Lower lobe of right lung (tissue), 2 donors: Measurements from ENCODE around the gene CEACAM8. TPM values are rescaled to one million over a fixed set of nuclear protein-coding genes. Genes with fewer than 3 reads are reported as not detected.

Experiments
- ATAC-seq, 2 donors: fragments of 200-7000 bp; cut with Tn5 transposase; one replicate each; pipeline ENCODE4 v1.9.1; 2020 to 2022; ENCODE audit warnings: mild to moderate bottlenecking in 2 of 2, moderate library complexity in 2 of 2
- DNase-seq: peaks from one replicate; pipeline ENCODE4 v3.0.0-alpha.2; 2020
- H3K27ac ChIP-seq: fragments of 200-600 bp; one replicate; pipeline ENCODE4 v1.8.0; 2022
- H3K27me3 ChIP-seq: fragments of 200-600 bp; one replicate; pipeline ENCODE4 v1.8.0; 2022; ENCODE audit warnings: low read depth
- H3K36me3 ChIP-seq: fragments of 200-600 bp; one replicate; pipeline ENCODE4 v1.8.0; 2022; ENCODE audit warnings: mild to moderate bottlenecking
- H3K4me1 ChIP-seq: fragments of 200-600 bp; one replicate; pipeline ENCODE4 v1.8.0; 2022
- H3K4me3 ChIP-seq: fragments of 200-600 bp; one replicate; pipeline ENCODE4 v1.8.0; 2022; ENCODE audit warnings: mild to moderate bottlenecking
- H3K9me3 ChIP-seq: fragments of 200-600 bp; one replicate; pipeline ENCODE4 v1.8.0; 2022
- CTCF ChIP-seq: fragments of 200-600 bp; IDR thresholded peaks from one replicate; pipeline ENCODE4 v1.8.0; 2022; ENCODE audit warnings: antibody characterized with exemption, mild to moderate bottlenecking
- intact Hi-C: fragments of 100-400 bp; cut with DNase I; formaldehyde crosslinking; loops from one replicate; pipeline ENCODE4 v1.11.0; 2022
- total RNA-seq: library from RNA; stranded (reverse); fragmentation: NEBNext Ultra II Directional; extraction: Animal tissue kit (Norgen Biotek cat#: 25700); gene quantifications from one replicate; pipeline ENCODE4 v1.2.1, GENCODE V29; 2021
- donor health status: DM: no; HTN: yes; CAD: no; lungs with severe emphysema.

Gene CEACAM8
- total RNA-seq, 1 donor from 2014 or later, result 0.53 TPM

- Histone ChIP-seq H3K36me3 (no peaks in the 10 kb centered on the region), H3K9me3 (no peaks in the 10 kb centered on the region), H3K4me1 (peaks cover 4% of the 10 kb centered on the region), H3K27ac (no peak overlapping the region), H3K27me3 (no peaks in the 10 kb centered on the region), H3K4me3 (no peak overlapping the region)
- no peak for TF ChIP-seq CTCF
- no peak for DNase-seq
- intact Hi-C loops, result no loop called here
- peak; percentile 58 to 61 for ATAC-seq
Observed at GRCh38 chr19:42568006-42568405, 26.7 kb downstream of the CEACAM8 start.

DNA sequence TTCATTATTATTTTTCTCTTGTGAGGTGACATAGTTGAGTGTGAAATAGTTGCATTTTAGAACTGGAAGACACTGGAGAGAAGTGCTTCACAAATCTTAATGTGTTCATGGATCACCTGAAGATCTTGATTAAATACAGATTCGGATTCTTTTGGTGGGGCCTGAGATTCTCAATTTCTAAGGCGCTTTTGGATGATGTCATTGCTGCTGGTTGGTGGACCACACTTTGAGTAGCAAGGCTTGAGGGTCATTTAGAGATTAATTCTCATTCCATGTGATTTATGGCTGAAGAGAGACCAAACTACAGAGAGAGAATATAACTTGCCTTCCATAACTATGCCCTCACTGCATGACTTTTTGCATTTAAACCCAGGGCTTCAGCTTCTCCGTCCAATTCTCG, 27.2 kb downstream of the CEACAM8 start:
- DNase-seq (no peak), ATAC-seq (no peak)
- Histone ChIP-seq H3K27me3 (no peaks in the 10 kb centered on the region), H3K4me3 (no peak overlapping the region), H3K9me3 (no peaks in the 10 kb centered on the region), H3K36me3 (no peaks in the 10 kb centered on the region), H3K4me1 (peaks cover 4% of the 10 kb centered on the region), H3K27ac (no peak overlapping the region)
- intact Hi-C loops, result no loop called here
- no peak for TF ChIP-seq CTCF

DNA sequence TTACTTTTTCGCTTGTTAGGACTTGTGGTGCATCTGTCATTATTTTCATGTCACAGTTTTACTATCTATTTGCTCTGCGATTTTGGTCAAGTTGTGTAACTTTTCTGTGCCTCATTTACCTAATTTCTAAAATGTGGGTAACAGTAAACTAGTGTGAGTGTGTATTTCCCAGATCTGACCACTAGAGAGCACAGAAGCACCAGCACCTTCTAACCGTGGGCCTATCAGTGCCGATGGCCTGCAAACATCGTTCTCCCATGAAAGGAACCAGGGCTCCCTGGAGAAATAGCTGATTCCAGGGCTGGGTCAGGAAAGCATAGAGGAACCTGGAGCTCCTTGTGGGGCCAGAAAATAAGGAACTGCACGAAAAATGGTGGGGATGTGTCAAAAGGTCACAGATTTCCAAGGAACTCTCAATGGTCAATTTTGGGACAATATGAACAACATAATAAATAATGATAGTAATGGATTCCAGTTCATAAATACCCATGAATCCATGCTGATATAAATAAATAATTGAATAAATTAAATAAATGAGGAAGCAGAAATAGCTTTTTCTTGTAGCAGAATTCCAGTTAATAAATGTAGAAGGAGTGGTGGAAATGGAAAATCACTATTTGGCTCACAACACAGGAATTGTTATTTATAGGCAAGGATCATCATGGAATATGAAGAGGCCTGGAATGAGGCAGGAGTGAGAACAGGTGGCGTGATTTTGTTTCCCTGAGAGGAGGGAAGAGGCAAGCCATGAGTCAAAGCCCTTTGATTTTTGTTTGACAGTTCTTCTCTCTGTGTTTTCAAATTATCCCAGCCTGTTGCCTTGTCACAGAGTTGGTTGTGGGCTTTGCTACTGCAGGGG, 31.1 kb downstream of the CEACAM8 start:
- H3K4me1 ChIP-seq, result peaks cover 4% of the 10 kb centered on the region
- ATAC-seq, result peak; percentile 76 to 78
- H3K4me3 ChIP-seq, result no peak overlapping the region
- peaks cover 10% of the 10 kb centered on the region for H3K27me3 ChIP-seq
- TF ChIP-seq CTCF, result peak; percentile 60
- H3K9me3 ChIP-seq, result no peaks in the 10 kb centered on the region
- no peaks in the 10 kb centered on the region for H3K36me3 ChIP-seq
- intact Hi-C loops, result no loop called here
- DNase-seq, result no peak
- H3K27ac ChIP-seq, result no peak overlapping the region

DNA sequence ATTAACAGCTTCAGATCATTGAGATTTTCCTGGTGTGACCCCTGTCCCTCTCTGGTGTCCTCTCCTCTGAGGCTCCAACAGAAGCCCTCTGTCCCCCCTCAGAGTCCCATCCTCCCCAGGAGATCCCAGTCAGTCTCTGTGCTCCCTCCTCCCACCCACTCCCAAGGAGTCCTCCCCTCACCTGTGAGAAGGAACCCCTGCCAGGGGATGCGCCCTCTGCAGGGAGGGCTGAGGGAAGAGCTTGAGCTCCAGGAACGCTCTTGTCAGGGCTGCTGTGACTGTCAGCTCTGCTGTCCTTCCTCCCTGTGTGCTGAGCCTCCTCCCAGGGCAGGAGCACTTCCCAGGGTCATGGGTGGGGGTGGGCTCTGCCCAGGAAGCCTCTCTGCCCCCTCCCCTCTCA, 33.2 kb downstream of the CEACAM8 start:
- Histone ChIP-seq H3K27ac (no peak overlapping the region), H3K27me3 (peaks cover 10% of the 10 kb centered on the region), H3K4me1 (peaks cover 4% of the 10 kb centered on the region), H3K36me3 (no peaks in the 10 kb centered on the region), H3K9me3 (no peaks in the 10 kb centered on the region), H3K4me3 (no peak overlapping the region)
- no peak for TF ChIP-seq CTCF
- intact Hi-C loops, result no loop called here
- ATAC-seq (peak in 1 of 2 donors; percentile 18), DNase-seq (no peak)

- H3K27me3 ChIP-seq, result peaks cover 14% of the 10 kb centered on the region
- intact Hi-C loops, result no loop called here
- no peak for DNase-seq
- H3K4me1 ChIP-seq, result peaks cover 4% of the 10 kb centered on the region
- no peak overlapping the region for H3K4me3 ChIP-seq
- no peak for ATAC-seq
- no peaks in the 10 kb centered on the region for H3K36me3 ChIP-seq
- no peaks in the 10 kb centered on the region for H3K9me3 ChIP-seq
- TF ChIP-seq CTCF, result no peak
- H3K27ac ChIP-seq, result no peak overlapping the region
Observed at GRCh38 chr19:42560731-42561130, 34.0 kb downstream of the CEACAM8 start.
